A549 (cell line): ENCODE data around the gene PALLD. TPM values are rescaled to one million over a fixed set of nuclear protein-coding genes. Genes with fewer than 3 reads are reported as not detected.

ENCODE experiments used
- ATAC-seq, 2 experiments: fragments of 200-7000 bp in 1 of 2; fragments of >200 bp in 1 of 2; cut with Nextera tagmentation in 1 of 2; cut with Tn5 transposase in 1 of 2; 3 replicates each; pipeline versions ENCODE4 v1.8.0 to v1.9.1; 2018 to 2020; ENCODE audit warnings: mild to moderate bottlenecking in 1 of 2, moderate library complexity in 1 of 2
- CTCF ChIA-PET: fragments of 300-600 bp; sonication (Branson Sonifier 250); formaldehyde crosslinking; extraction: SDS; loops from one replicate; lab custom pipeline; 2021; ENCODE audit warnings: antibody characterized with exemption, inconsistent platforms; lab: Yijun Ruan, JAX
- POLR2A ChIA-PET: fragments of 350-600 bp; formaldehyde crosslinking; extraction: SDS; loops from one replicate; lab custom pipeline; 2021; ENCODE audit warnings: antibody characterized with exemption, inconsistent platforms; lab: Yijun Ruan, JAX
- DNase-seq, 2 experiments: peaks; one replicate each; pipeline versions ENCODE4 v3.0.0 to v3.0.0-alpha.2; 2011 to 2016; ENCODE audit warnings: low read depth in 1 of 2, low spot score in 1 of 2
- FAIRE-seq: peaks from 2 replicates; lab custom pipeline; 2011; peaks lifted over from hg19 to GRCh38; lab: Jason Lieb, UNC
- H3K27ac ChIP-seq, 2 experiments: fragments of >200 bp; sonication (Bioruptor Twin); formaldehyde crosslinking; 3 replicates each; pipeline ENCODE4 v1.5.1; 2016 to 2017
- H3K4me1 ChIP-seq: fragments of >200 bp; sonication (Bioruptor Twin); formaldehyde crosslinking; 3 replicates; pipeline ENCODE4 v1.6.1; 2016
- H3K4me2 ChIP-seq: fragments of >200 bp; sonication (Bioruptor Twin); formaldehyde crosslinking; 3 replicates; pipeline ENCODE4 v1.6.1; 2016
- H3K4me3 ChIP-seq: fragments of >200 bp; sonication (Bioruptor Twin); formaldehyde crosslinking; 3 replicates; pipeline ENCODE4 v1.5.1; 2016
- H3K9me3 ChIP-seq: fragments of >200 bp; sonication (Bioruptor Twin); formaldehyde crosslinking; 3 replicates; pipeline ENCODE4 v1.6.1; 2016
- CBX2 ChIP-seq: fragments of 200-600 bp; sonication (generic); IDR thresholded peaks from 2 replicates; pipeline ENCODE4 v1.6.1; 2016; ENCODE audit warnings: low read depth, mild to moderate bottlenecking, borderline replicate concordance
- CTCF ChIP-seq: fragments of >200 bp; sonication (Bioruptor Twin); formaldehyde crosslinking; IDR thresholded peaks from 3 replicates; pipeline ENCODE4 v1.5.1; 2016
- ELK1 ChIP-seq: fragments of 150-350 bp; IDR thresholded peaks from 2 replicates; pipeline ENCODE4 v1.6.1; 2014; ENCODE audit warnings: low read depth, mild to moderate bottlenecking, low read length
- EP300 ChIP-seq, 2 experiments: fragments of >200 bp; sonication (Bioruptor Twin); formaldehyde crosslinking; IDR thresholded peaks; 2 replicates in 1 of 2; 3 replicates in 1 of 2; pipeline ENCODE4 v1.6.1; 2016 to 2017
- FOSL2 ChIP-seq, 2 experiments: fragments of 450-650 bp in 1 of 2; fragments of >200 bp in 1 of 2; sonication (Bioruptor Twin) in 1 of 2; formaldehyde crosslinking; IDR thresholded peaks; 2 replicates each; pipeline versions ENCODE4 v1.5.0 to v1.6.1; 2016 to 2020; ENCODE audit warnings: mild to moderate bottlenecking in 1 of 2, moderate library complexity in 1 of 2
- GATA3 ChIP-seq: IDR thresholded peaks from 2 replicates; pipeline ENCODE4 v1.6.1; 2012; ENCODE audit warnings: borderline replicate concordance
- HOXA7 ChIP-seq: fragments of 250-450 bp; sonication (Bioruptor Pico); IDR thresholded peaks from 2 replicates; pipeline ENCODE4 v1.5.0; 2020; ENCODE audit warnings: mild to moderate bottlenecking, moderate library complexity
- JUN ChIP-seq, 2 experiments: fragments of >200 bp; sonication (Bioruptor Twin); formaldehyde crosslinking; IDR thresholded peaks; 2 replicates in 1 of 2; 3 replicates in 1 of 2; pipeline ENCODE4 v1.6.1; 2016 to 2017
- JUNB ChIP-seq: fragments of >200 bp; sonication (Bioruptor Twin); formaldehyde crosslinking; IDR thresholded peaks from 2 replicates; pipeline ENCODE4 v1.6.1; 2016
- KDM1A ChIP-seq: fragments of 200-600 bp; sonication (generic); IDR thresholded peaks from 2 replicates; pipeline ENCODE4 v1.6.1; 2016; ENCODE audit warnings: low read depth, mild to moderate bottlenecking
- MAFK ChIP-seq: fragments of 450-650 bp; IDR thresholded peaks from 2 replicates; pipeline ENCODE4 v1.6.1; 2014; ENCODE audit not compliant: partially characterized antibody
- NR3C1 ChIP-seq: fragments of >200 bp; sonication (Bioruptor Twin); formaldehyde crosslinking; IDR thresholded peaks from 3 replicates; pipeline ENCODE4 v1.6.1; 2017
- PHF8 ChIP-seq: fragments of 200-600 bp; sonication (generic); IDR thresholded peaks from 2 replicates; pipeline ENCODE4 v1.6.1; 2016; ENCODE audit warnings: low read depth, mild to moderate bottlenecking, antibody characterized with exemption, moderate library complexity, borderline replicate concordance
- POLR2A ChIP-seq: IDR thresholded peaks from 2 replicates; pipeline ENCODE4 v1.6.1; 2012; ENCODE audit warnings: mild to moderate bottlenecking, low read length
- POLR2AphosphoS2 ChIP-seq: conservative IDR thresholded peaks from 2 replicates; pipeline ENCODE4 v1.6.1; 2012; ENCODE audit warnings: low read length, improper control_type of control experiment, inconsistent platforms
- RAD21 ChIP-seq, 2 experiments: fragments of >200 bp in 1 of 2; sonication (Bioruptor Twin) in 1 of 2; formaldehyde crosslinking in 1 of 2; IDR thresholded peaks in 1 of 2; conservative IDR thresholded peaks in 1 of 2; 2 replicates in 1 of 2; 3 replicates in 1 of 2; pipeline ENCODE4 v1.6.1; 2012 to 2018; ENCODE audit warnings: inconsistent platforms in 1 of 2
- REST ChIP-seq: fragments of 200-600 bp; sonication (generic); IDR thresholded peaks from 2 replicates; pipeline ENCODE4 v1.6.1; 2016; ENCODE audit warnings: antibody characterized with exemption, mild to moderate bottlenecking, moderate library complexity
- SREBF2 ChIP-seq: fragments of 450-650 bp; IDR thresholded peaks from 2 replicates; pipeline ENCODE4 v1.6.1; 2014; ENCODE audit warnings: mild to moderate bottlenecking, moderate library complexity
- WGBS: methylation state at CpG from one replicate; pipeline ENCODE4 v1.1.6; 2017; ENCODE audit errors: missing lambda C conversion rate; 5-methylcytosine and 5-hydroxymethylcytosine counted together
- polyA plus RNA-seq, 4 experiments: library from polyadenylated mRNA; depleted of rRNA in 3 of 4; stranded (reverse); fragments of >200 nt; fragmentation: RNase III in 1 of 4; extraction: RNeasy Plus Mini Kit Qiagen cat#74134 plus additional on column Dnase treatment in 1 of 4; gene quantifications; 2 replicates in 3 of 4; 3 replicates in 1 of 4; pipeline ENCODE4 v1.2.3, GENCODE V29; 2011 to 2017
- TF ChIP-seq, protein P1 (sequence below): fragments of >200 bp; sonication (Bioruptor Twin); formaldehyde crosslinking; IDR thresholded peaks from 2 replicates; pipeline ENCODE4 v1.6.1; 2016

Gene PALLD
- polyA plus RNA-seq, 2 of the 4 experiments (the other 2 are of a cell fraction) = 88.8 to 113 TPM

DNA sequence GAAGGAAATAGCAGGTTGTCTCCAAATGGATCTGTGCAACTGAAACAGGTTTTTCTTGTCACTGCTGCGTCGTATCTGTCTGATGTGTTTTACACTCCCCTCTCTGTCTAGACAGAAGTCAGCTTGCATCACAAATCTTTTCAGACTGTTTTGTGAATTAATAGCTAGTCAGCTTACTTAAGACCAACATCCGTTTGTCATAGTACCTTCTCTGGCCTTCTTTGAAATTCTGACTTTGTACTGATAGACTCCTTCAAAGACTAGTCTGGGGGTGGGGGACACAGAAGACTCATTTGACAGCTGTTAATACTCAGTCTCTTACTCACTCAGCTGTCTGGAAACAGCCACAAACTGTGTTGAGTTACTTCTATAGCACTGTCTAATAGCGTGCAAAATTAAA, 197.8 kb downstream of the PALLD start:
- H3K4me2 ChIP-seq = peak overlapping the region; percentile 39
- WGBS = 47% methylated on average over 4 of the region's 4 CpGs
- CTCF ChIA-PET = interaction anchor here (1.3 kb wide), 1 partner anchor 109 kb away, joined by 5 read pairs; no protein-coding TSS in a partner anchor
- 0 out of 5 replicates have a peak, but pooled peaks have one; percentile 34 to 36 for TF ChIP-seq EP300 (IDR thresholded peaks at IDR 0.05)
- no peak for TF ChIP-seq CBX2
- no peak for TF ChIP-seq REST
- TF ChIP-seq FOSL2 (IDR thresholded peaks at IDR 0.05) = no peak
- TF ChIP-seq FOSL2 (CRISPR knock-in tag; IDR thresholded peaks at IDR 0.05) = peak; percentile 45
- no peak; a peak in 1 of 5 replicates for TF ChIP-seq RAD21 (conservative IDR thresholded peaks at IDR 0.05 in 1 of 2, IDR thresholded peaks at IDR 0.05 in 1 of 2)
- peak; percentile 40 for TF ChIP-seq JUNB
- no peak for TF ChIP-seq PHF8
- peak; percentile 22; the same call in 1 of the 2 replicates for TF ChIP-seq GATA3
- DNase-seq = peak in 1 of 2 experiments; percentile 65
- POLR2A ChIA-PET = interaction anchor here (0.6 to 0.8 kb wide), 3 partner anchors 11 to 137 kb away, joined by 3 to 4 read pairs (median 3); no protein-coding TSS in a partner anchor
- no peak for FAIRE-seq
- peak overlapping the region; percentile 52 to 64; a peak in 5 of 6 replicates for H3K27ac ChIP-seq
- no peaks in the 10 kb centered on the region for H3K9me3 ChIP-seq
- no peak overlapping the region for H3K4me3 ChIP-seq
- H3K4me1 ChIP-seq = peaks cover 41% of the 10 kb centered on the region
- ATAC-seq = peak; percentile 71 to 84; a peak in 5 of 6 replicates

- DNase-seq = no peak
- WGBS = 55% methylated on average over 2 of the region's 2 CpGs
- H3K4me2 ChIP-seq = peak overlapping the region; percentile 39; the same call in 2 of the 3 replicates
- no peak for FAIRE-seq
- peak overlapping the region; percentile 13 to 64; a peak in 4 of 6 replicates for H3K27ac ChIP-seq
- H3K4me3 ChIP-seq = no peak overlapping the region
- H3K9me3 ChIP-seq = no peaks in the 10 kb centered on the region
- ChIA-PET POLR2A (interaction anchor here (0.6 kb wide), 1 partner anchor 12 kb away, joined by 3 read pairs; no protein-coding TSS in a partner anchor), CTCF (interaction anchor here (1.3 kb wide), 1 partner anchor 110 kb away, joined by 5 read pairs; no protein-coding TSS in a partner anchor)
- peaks cover 45% of the 10 kb centered on the region for H3K4me1 ChIP-seq
- ATAC-seq = no peak
- no peak for TF ChIP-seq GATA3
- no peak for TF ChIP-seq POLR2A
- TF ChIP-seq JUNB = no peak
- TF ChIP-seq ELK1 = no peak
- no peak for TF ChIP-seq HOXA7 (CRISPR knock-in tag)
- TF ChIP-seq POLR2AphosphoS2 = no peak
- no peak for TF ChIP-seq JUN (IDR thresholded peaks at IDR 0.05)
- TF ChIP-seq, protein P1, sequence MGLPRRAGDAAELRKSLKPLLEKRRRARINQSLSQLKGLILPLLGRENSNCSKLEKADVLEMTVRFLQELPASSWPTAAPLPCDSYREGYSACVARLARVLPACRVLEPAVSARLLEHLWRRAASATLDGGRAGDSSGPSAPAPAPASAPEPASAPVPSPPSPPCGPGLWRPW = no peak
- peak; percentile 11 for TF ChIP-seq MAFK
Observed at GRCh38 chr4:168695288-168695687, 198.4 kb downstream of the PALLD start.

GRCh38 chr4:168696280-168696679, 199.4 kb downstream of the PALLD start:
- TF ChIP-seq CBX2 = no peak
- TF ChIP-seq HOXA7 (CRISPR knock-in tag) = no peak
- no peak for TF ChIP-seq NR3C1
- no peak for TF ChIP-seq CTCF
- no peak for TF ChIP-seq PHF8
- TF ChIP-seq SREBF2 = no peak
- no peak for TF ChIP-seq KDM1A
- TF ChIP-seq JUN (IDR thresholded peaks at IDR 0.05) = no peak
- H3K27ac ChIP-seq = peak overlapping the region in 1 of 2 experiments; percentile 45; a peak in 2 of 6 replicates
- WGBS = 73% methylated on average over 1 of the region's 1 CpG
- FAIRE-seq (no peak), DNase-seq (no peak), ATAC-seq (no peak)
- H3K4me2 ChIP-seq = no peak overlapping the region
- H3K4me3 ChIP-seq = no peak overlapping the region
- CTCF ChIA-PET = interaction anchor here (1.6 kb wide), 1 partner anchor 111 kb away, joined by 6 read pairs; no protein-coding TSS in a partner anchor
- POLR2A ChIA-PET = no interaction called here
- no peaks in the 10 kb centered on the region for H3K9me3 ChIP-seq
- peaks cover 45% of the 10 kb centered on the region for H3K4me1 ChIP-seq
